ENCODE results near the gene OSGEPL1. TPM values are rescaled to one million over a fixed set of nuclear protein-coding genes. Genes with fewer than 3 reads are reported as not detected.

The OSGEPL1 gene
- polyA plus RNA-seq, 3 donors: 16.8 to 26.6 (median 22.0) TPM

Other genes with a start within 250 kb of the OSGEPL1 start
- 100 to 1,000 TPM; 119 to 125 (median 120) TPM for gene SLC40A1, start 182.0 kb downstream of the OSGEPL1 start, polyA plus RNA-seq (ENCODE audit: insufficient read length in 3 of 3)
- 10 to 100 TPM; 54.6 to 65.8 (median 58.5) TPM for gene ASNSD1, start 101.3 kb downstream of the OSGEPL1 start, polyA plus RNA-seq (ENCODE audit: insufficient read length in 3 of 3)
- 10 to 100 TPM in 1 of 3 donors, 1 to 10 TPM in 2; 7.0 to 16.4 (median 8.4) TPM for gene ANKAR, start 88.1 kb downstream of the OSGEPL1 start, polyA plus RNA-seq (ENCODE audit: insufficient read length in 3 of 3)
- gene ORMDL1, start 21.5 kb upstream of the OSGEPL1 start, polyA plus RNA-seq (ENCODE audit: insufficient read length in 3 of 3): 100 to 1,000 TPM in 2 of 3 donors, 10 to 100 TPM in 1; 82.8 to 113 (median 108) TPM
- gene PMS1, start 21.7 kb upstream of the OSGEPL1 start, polyA plus RNA-seq (ENCODE audit: insufficient read length in 3 of 3): 10 to 100 TPM; 36.3 to 47.6 (median 43.7) TPM

All from renal cortex interstitium (tissue), 3 donors.